Ishikawa (cell line): ENCODE data around the gene OR8D2.

ENCODE experiments used
- EP300 ChIP-seq: IDR thresholded peaks from 2 replicates; pipeline ENCODE4 v1.6.1; 2012; ENCODE audit warnings: borderline replicate concordance
- RAD21 ChIP-seq: IDR thresholded peaks from 2 replicates; pipeline ENCODE4 v1.6.1; 2012; ENCODE audit warnings: low read depth
- TF ChIP-seq, protein P1 (sequence below): IDR thresholded peaks from 2 replicates; pipeline ENCODE4 v1.6.1; 2012

DNA sequence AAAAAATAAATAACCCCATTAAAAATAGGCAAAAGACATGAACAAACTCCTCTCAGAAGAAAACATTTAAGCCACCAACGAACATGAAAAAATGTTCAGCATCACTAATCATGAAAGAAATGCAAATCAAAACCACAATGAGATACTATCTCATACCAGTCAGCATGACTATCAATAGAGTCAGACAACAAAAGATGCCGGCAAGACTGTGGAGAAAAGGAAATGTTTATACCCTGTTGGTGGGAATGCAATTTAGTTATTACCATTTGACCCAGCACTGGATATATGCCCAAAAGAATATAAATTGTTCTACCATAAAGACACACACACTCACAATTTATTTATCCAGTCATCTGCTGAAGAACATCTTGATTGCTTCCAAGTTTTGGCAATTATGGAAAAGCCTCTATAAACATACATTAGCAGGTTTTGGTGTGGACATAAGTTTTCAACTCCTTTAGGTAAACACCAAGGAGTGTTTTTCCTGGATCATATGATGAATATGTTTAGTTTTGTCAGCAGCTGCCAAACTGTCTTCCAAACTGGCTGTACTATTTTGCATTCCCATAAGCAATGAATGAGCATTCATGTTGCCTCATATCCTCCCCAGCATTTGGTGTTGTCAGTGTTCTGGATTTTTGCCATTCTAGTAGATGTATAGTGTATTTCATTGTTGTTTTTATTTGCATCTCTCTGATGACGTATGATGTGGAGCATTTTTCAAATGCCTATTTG, 34.2 kb downstream of the OR8D2 start:
- TF ChIP-seq, protein P1, sequence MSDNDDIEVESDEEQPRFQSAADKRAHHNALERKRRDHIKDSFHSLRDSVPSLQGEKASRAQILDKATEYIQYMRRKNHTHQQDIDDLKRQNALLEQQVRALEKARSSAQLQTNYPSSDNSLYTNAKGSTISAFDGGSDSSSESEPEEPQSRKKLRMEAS = no peak
- no peak for TF ChIP-seq RAD21
- no peak for TF ChIP-seq EP300
